HG02885 (cell line): ENCODE results near the gene CCT4.
"Not testable (repeated sequence)": the region's sequence is repeated elsewhere in the genome, so short reads cannot be mapped to it uniquely, and the experiment has no call there.

Experiments used
- ATAC-seq: cut with Tn5 transposase; IDR thresholded peaks from one replicate; pipeline ENCODE4 v1.9.1; 2021; ENCODE audit warnings: mild to moderate bottlenecking; ENCODE audit not compliant: unreplicated experiment, poor library complexity

The CCT4 gene

DNA sequence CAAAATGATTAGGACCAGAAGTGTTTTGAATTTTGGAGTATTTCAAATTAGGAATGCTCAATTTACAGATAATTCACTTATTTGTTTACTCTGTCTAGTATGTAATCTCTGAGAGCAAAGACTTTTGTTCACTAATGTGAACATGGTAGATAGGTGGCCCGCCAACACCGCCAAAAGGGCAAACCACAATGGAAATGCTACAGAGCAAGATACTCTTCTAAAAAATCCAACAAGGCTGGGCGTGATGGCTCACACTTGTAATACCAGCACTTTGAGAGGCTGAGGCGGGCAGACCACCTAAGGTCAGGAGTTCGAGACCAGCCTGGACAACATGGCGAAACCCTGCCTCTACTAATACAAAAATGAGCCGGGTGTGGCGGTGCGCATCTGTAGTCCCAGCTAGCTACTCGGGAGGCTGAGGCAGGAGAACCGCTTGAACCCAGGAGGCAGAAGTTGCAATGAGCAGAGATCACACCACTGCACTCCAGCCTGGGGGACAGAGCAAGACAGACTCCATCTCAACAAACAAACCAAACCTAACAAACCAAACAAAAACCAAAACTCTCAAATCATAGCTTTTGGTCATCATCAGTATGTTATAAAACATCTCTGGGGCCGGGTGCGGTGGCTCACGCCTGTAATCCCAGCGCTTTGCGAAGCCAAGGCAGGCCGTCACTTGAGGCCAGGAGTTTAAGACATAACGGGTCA, 2.4 kb downstream of the CCT4 start:
- ATAC-seq, result no peak

DNA sequence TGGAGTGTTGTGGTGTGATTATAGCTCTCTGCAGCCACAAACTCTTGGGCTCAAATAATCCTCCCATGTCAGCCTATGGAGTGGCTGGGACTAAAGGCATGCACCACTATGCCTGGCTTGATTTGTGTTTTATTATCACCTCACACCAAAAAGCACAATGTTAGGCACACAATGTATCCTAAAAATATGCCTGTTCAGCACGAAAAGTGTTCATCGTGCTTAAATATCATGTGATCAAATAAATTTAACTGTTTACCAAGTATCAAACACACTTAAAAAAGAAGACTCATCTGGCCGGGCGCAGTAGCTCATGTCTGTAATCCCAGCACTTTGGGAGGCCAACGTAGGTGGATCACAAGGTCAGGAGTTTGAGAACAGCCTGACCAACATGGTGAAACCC, 5.6 kb downstream of the CCT4 start:
- no peak for ATAC-seq

DNA sequence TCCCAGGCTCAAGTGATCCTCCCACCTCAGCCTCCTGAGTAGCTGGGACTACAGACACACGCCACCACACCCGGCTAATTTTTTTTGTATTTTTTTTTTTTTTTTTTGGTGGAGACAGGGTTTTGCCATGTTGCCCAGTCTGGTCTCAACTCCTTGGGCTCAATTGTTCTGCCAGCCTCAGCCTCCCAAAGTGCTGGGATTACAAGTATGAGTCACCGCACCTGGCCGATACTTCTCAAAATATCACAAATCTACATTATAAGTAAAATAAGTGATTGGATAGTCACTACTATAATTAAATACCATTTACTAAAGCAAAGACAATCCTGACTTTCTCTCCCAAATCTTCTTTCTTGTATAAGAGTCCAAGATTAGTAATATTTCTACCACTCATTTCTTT, 9.1 kb downstream of the CCT4 start:
- ATAC-seq, result not testable (repeated sequence)

DNA sequence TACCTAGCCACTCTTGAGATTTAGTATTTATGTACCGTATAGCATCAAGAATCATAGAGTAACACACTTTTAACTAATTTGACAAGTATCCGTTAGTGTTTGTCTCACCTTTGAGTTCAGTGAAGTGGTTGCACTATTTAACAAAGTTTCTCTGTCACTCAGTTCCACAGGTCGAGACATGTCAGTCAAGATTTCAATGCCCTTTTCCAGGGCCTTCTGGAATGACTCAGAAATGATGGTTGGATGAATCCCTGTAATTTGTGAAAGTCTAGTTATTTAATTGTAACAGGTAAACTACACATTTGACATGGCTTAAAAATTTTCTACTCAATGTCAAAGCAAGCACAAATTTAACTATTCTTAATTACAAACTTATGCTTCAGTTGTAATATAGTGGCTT, 9.7 kb downstream of the CCT4 start:
- no peak for ATAC-seq

DNA sequence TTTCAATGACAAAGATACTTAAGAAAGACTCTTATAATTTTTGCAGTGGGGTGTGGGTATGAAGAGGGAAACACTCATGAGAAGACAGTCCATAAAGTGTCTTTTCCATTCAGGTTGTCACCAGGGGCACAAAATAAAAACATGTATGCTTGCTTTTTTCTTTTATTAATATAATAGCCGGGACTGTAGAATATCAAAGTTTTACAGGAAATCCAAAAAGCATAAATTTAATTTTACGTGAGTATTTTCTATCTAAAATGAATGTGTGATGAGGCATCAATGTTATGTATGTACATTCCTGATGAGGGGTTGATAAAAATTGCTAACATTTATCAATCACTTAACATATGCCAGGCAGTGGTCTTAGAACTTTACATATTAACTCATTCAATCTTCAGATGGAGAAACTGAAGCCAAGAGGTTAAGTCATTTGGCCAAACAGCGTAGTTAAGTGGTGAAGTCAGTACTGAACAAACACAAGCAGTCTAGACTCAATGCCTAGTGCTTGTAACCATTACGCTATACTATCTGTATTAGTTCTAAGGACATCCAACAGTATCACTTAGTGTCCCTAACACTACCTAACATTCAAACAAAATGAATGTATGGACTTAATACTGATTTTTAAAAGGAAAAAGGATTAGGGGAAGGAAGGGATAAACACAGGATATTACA, 10.7 kb downstream of the CCT4 start:
- ATAC-seq, result no peak

DNA sequence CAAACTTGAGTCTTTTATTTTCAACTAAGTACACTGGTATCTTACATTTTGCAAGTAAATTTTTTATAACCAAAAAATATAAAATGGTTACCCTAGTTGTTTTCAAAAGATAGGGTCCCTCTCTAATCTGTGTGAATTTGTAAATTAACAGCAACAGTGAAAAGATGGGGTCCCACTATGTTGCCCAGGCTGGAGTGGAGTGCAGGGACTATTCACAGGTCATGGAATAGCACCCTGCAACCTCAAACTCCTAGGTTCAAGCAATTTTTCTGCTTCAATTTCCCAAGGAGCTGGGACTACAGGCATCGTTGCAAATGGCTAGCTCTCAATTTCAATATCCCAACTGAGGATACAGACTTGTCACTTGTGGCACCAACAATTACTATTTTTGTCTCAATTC, 12.1 kb downstream of the CCT4 start:
- ATAC-seq, result no peak

DNA sequence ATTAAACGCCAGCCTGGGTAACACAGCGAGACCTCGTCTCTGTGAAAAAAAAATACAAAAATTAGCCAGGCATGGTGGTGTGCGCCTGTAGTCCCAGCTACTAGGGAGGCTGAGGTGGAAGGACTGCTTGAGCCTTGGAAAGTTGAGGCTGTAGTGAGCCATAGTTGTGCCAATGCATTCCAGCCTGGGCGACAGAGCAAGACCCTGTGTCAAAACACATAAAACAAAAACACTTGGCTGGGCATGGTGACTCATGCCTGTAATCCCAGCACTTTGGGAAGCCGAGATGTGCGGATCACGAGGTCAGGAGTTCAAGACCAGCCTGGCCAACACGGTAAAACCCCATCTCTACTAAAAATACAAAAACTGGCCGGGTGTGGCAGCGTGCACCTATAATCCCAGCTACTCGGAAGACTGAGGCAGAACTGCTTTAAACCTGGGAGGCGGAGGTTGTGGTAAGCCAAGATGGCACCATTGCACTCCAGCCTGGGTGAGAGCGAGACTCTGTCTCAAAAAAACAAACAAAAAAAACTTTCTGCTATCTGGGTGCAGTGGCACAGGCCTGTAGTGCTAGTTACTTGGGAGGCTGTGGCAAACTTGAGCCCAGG, 21.9 kb downstream of the CCT4 start:
- ATAC-seq, result not testable (repeated sequence)

DNA sequence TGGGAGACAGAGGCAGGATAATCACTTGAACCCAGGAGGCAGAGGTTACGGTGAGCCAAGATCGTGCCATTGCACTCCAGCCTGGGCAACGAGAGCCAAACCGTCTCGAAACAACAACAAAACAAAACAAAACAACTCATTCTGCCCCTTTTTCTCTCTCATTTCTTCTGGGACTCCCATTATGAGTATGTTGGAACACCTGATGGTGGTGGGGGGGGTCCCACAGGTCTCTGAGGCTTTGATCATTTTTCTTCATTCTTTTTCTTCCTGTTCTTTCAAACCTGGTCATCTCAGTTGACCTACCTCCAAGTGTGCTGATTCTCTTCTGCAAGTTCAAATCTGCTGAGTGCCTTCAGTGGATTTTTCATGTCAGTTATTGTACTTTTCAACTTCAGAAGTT, 26.4 kb downstream of the CCT4 start:
- ATAC-seq, result no peak

DNA sequence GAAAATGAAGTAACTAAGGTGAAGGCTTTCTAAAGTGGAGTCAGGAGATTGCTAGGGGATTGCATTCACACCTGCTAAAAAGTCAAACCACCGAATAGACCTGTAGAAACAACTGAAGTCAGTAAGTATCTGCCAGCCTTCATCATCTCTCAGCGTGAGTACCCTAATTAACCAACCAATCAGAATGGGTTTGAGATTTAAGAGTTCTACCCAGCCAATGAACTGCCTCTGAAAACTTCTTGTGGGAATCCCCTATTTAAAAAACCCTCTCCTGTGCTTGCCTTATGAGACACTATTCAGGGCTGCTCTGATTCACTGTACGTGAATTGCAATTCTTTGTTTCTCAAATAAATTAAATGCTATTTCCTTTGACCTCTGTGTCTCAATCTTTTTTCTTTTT, 31.2 kb downstream of the CCT4 start:
- ATAC-seq, result no peak

DNA sequence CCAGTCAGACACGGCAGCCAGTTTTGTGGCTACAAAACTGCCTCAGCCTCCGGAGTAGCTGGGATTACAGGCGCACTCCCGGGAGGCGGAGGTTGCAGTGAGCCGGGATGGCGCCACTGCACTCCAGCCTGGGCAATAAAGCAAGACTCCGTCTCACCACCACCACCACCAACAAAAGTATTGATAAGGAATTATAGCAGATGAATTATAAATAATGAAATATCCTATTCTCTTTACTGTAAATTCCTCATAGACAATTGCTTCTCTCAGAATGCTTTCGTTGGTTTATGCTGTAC, 33.2 kb downstream of the CCT4 start:
- ATAC-seq, result no peak

DNA sequence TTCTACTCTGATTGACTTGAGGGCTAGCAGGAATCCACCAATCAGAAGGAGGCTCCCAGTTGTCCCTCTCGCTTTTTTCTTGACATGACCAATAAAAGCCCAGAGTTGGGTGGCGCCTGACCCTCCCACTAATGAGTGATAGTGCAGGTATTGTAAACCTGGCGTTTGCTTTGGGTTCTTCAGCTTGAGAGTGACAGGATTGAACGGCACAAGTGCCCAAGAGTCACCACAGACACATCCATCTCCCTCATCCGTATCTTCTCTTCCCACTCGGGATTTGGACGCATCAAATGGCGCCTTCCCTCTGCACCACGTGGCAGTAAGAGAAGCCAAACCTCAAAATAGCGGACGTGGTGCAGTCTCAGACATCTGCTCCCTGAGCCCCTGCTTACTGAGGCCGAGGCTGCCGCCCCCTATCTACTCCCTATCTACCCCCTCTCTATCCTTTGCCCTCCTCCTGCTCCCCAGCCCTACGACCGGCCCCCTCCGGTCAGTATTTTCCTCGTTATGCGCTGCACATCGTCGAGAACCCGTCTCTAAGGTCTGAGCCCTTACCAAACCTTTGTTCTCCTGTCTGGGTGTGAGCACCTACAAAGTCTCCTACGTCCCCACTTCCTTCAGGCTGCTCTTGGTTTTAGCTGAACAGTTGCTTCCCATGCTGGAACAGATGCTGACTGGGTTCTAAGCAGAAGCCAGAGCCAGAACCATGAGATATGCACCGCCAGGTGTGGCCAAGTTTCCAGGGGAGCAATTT, 33.7 kb downstream of the CCT4 start:
- ATAC-seq, result peak; percentile 87

DNA sequence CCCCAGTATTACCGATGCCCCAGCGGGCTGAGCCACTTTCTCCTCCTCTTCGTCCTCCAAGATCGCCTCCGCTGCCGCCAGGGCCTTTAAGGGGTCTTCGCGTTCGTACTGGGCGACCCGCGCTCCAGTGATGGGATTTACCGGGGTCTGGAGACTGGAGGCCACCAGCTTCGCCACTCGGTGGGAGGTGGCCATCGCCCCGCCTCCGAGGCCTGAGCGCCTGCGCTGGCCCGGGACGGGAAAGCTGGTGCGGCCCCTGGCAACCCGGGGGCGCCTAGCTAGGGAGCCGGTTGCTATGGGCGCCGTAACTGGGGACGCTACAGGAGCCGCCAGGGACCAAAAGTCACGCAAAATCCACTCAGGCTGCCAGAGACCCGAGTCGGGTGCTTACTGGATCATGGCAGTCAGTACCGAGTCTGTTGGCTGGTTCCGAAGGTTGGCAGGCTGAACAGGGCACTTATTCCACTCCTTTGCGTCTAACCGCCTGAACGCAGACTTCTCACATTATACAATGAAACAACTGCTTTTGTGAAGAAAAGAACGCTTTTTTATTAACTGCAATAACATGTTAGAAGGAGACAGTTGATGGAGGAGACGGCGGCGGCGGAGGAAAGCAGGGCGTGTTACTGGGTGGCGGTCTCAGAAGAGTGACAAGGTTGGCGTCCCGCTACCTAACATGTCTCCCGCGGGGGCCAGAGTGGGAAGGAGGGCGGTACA, 34.5 kb downstream of the CCT4 start, which contains the start of gene FAM161A:
Gene FAM161A (minus strand): TSS at position 214 of the 717 bp plus-strand sequence. CDS start 19 bp downstream, at position 195.
- peak; percentile 81 for ATAC-seq

DNA sequence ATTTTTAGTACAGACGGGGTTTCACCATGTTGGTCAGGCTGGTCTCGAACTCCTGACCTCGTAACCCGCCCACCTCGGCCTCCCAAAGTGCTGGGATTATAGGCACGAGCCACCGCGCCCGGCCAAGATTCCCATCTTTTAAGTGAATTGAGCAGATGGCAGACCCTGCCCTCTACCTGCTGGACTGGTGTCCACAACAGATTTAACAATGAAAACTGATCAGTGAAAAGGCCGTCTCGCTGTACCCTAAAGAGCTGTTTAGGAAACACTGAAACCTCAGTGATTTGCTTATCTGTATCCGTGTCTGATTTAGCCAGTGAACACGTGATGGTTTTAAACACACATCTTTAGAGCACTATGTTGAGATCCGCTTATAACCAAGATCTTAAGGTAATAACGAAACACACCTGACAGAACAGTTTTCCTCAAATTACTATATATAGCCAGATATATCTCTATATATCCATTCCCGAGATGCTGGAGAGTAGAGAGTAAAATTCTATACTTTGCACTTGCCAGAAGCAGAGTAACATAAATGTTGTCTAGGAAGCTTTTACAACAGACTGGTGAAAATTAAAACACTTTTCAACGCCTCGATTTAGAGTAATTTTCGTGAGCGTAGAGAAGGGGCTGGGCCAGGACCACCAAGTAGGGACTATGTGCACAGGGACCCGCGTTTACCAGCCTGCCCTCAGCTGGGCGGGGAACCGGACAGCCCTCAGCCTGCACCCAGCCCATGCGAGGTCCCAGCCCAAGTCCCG, 35.2 kb downstream of the CCT4 start:
- peak; percentile 70 for ATAC-seq

DNA sequence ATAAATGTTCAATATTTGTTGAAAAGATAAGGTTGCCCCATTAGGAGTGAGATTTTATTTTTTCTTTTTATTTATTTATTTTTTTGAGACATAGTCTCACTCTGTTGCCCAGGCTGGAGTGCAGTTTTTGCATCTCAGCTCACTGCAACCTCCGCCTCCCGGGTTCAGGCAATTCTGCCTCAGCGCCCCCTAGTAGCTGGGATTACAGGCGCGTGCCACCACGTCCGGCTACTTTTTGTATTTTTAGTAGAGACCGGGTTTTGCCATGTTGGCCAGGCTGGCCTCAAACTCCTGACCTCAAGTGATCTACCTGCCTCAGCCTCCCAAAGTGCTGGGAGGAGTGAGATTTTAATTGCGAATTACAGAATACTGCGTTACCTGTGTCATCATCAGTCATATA, 37.2 kb downstream of the CCT4 start:
- ATAC-seq, result not testable (repeated sequence)

DNA sequence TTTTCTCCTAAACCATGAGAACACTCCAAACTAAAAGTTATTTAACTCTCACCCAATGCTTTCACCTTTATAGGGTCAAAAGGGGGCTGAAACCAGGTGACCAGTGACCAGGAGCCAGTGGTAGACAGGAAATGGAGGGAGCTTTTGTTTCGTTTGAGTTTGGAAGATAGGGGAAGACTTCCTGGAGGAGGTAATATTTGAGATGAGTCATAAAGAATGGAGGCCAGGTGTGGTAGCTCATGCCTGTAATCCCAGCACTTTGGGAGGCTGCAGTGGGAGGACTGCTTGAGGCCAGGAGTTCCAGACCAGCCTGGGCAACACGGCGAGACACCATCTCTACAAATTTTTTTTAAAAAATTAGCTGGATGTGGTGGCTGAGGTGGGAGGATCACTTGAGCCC, 43.1 kb downstream of the CCT4 start:
- ATAC-seq, result no peak

DNA sequence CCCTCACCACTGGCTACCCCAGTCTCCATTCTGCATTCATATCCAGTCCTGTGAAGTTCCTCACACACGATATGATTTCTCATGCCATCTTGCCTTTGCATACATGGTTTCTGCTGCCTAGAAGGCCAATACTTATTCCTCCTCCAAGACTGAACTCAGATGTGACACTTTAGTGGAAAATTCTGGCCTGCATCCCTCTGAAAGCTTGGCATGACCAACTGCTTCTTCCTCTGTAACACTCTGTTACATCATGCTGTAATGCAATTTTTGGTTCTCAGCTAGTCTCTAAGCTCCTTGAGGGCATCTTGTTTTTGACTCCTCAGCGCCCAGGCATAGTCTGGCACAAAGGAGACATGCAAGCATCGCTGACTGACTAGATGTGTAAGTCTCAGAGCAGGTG, 47.2 kb downstream of the CCT4 start:
- no peak for ATAC-seq

DNA sequence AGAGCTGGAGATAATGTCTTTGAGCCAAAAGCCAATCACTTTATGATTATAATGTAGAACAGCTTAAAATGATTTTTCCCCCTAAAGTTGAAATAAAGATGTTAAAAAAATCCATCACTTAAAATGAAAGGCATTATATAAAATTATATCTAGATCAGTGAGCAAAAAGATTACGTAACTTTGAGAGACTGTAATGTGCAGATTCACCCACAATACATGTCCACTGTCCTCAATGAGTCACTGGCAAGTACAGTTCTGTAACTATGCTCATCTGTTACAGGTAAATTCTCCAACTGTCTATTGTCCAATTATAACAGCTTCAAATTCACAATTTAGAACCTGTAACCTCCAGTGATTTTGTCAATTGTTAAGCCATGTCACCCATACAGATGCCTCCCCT, 53.6 kb downstream of the CCT4 start:
- ATAC-seq, result no peak

DNA sequence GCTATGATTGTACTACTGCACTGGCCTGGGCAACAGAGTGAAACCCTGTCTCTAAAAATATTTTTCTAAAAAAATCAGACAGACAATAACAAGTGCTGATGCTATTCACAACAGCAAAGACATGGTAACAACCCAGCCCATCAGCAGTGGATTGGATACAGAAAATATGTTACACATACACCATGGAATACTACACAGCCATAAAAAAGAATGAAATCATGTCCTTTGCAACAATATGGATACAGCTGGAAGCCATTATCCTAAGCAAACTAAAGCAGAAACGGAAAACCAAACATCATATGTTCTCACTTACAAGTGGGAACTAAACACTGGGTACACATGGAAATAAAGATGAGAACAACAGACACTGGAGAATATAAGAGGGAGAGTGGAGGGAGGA, 54.5 kb downstream of the CCT4 start:
- ATAC-seq, result no peak

DNA sequence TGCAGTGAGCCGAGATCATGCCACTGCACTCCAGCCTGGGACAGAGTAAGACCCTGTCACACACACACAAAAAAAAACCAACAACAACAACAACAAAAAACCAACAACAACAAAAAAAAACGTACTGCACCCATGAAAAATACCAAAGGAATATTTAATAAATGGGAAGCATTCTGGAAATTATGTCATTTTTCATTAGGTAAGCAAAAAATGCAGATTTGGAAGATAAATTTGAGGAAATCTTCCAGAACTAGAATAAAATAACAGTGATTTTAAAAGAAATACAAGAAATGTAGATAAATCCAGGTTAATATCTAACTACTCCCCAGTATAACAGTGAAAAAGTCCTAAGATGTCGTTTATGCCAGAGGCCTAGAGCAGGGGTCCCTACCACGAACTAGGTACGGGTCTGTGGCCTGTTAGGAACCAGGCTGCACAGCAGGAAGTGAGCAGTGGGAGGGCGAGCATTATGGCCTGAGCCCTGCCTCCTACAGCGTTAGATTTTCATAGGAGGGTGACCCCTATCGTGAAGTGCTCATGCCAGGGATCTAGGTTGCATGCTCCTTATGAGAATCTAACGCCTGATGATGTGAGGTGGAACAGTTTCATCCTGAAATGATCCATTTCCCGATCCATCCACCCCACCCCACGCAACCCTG, 56.1 kb downstream of the CCT4 start:
- no peak for ATAC-seq
